GM12878 (cell line): ENCODE results near the gene CALY. TPM values are rescaled to one million over a fixed set of nuclear protein-coding genes. Genes with fewer than 3 reads are reported as not detected.
A peak's percentile ranks its signal among the peaks of the same experiment; 100 is the strongest.

ENCODE experiments used
- BHLHE40 ChIP-seq, 2 experiments: fragments of 450-650 bp in 1 of 2; IDR thresholded peaks; 2 replicates each; pipeline ENCODE4 v1.6.1; 2011 to 2017; ENCODE audit warnings: low read depth in 2 of 2, borderline replicate concordance in 1 of 2, improper control_type of control experiment in 1 of 2, low read length in 1 of 2, mild to moderate bottlenecking in 1 of 2
- CREB1 ChIP-seq: IDR thresholded peaks from 2 replicates; pipeline ENCODE4 v1.6.1; 2012; ENCODE audit warnings: low read depth, mild to moderate bottlenecking, inconsistent platforms
- CTCF ChIP-seq, 3 experiments: IDR thresholded peaks in 2 of 3; conservative IDR thresholded peaks in 1 of 3; 2 replicates each; pipeline ENCODE4 v1.5.1; 2011; ENCODE audit warnings: low read depth in 3 of 3, low read length in 3 of 3, mild to moderate bottlenecking in 3 of 3, control low read depth in 2 of 3, moderate library complexity in 2 of 3, inconsistent platforms in 1 of 3, mixed read lengths in 1 of 3; ENCODE audit not compliant: control insufficient read depth in 2 of 3, insufficient read depth in 1 of 3; ENCODE audit errors: extremely low read depth in 1 of 3
- ELK1 ChIP-seq: IDR thresholded peaks from 2 replicates; pipeline ENCODE4 v1.6.1; 2012; ENCODE audit warnings: low read depth, low read length, improper control_type of control experiment
- ESRRA ChIP-seq: IDR thresholded peaks from 2 replicates; pipeline ENCODE4 v1.6.1; 2012; ENCODE audit warnings: mild to moderate bottlenecking, low read length, improper control_type of control experiment
- EZH2 ChIP-seq: IDR thresholded peaks from 2 replicates; pipeline ENCODE4 v1.6.1; 2012; ENCODE audit warnings: low read depth, mild to moderate bottlenecking, control low read depth, inconsistent platforms, low read length, borderline replicate concordance; ENCODE audit not compliant: control insufficient read depth
- FOXK2 ChIP-seq: fragments of 450-650 bp; IDR thresholded peaks from 2 replicates; pipeline ENCODE4 v1.6.1; 2017; ENCODE audit warnings: mild to moderate bottlenecking, moderate library complexity
- GABPA ChIP-seq: IDR thresholded peaks from 2 replicates; pipeline ENCODE4 v1.6.1; 2014; ENCODE audit warnings: antibody characterized with exemption, low read depth, mild to moderate bottlenecking, inconsistent platforms
- GATAD2B ChIP-seq: fragments of 450-650 bp; conservative IDR thresholded peaks from 2 replicates; pipeline ENCODE4 v1.6.1; 2017; ENCODE audit warnings: low read depth, mild to moderate bottlenecking, moderate library complexity
- HDAC2 ChIP-seq: fragments of 200-600 bp; sonication (generic); IDR thresholded peaks from 2 replicates; pipeline ENCODE4 v1.6.1; 2017
- KDM1A ChIP-seq: fragments of 200-600 bp; sonication (generic); IDR thresholded peaks from 2 replicates; pipeline ENCODE4 v1.6.1; 2016; ENCODE audit warnings: borderline replicate concordance
- MYB ChIP-seq: fragments of 150-350 bp; IDR thresholded peaks from 2 replicates; pipeline ENCODE4 v1.6.1; 2014; ENCODE audit warnings: mild to moderate bottlenecking, low read depth, low read length, borderline replicate concordance
- NRF1 ChIP-seq: conservative IDR thresholded peaks from 2 replicates; pipeline ENCODE4 v1.6.1; 2011; ENCODE audit warnings: mild to moderate bottlenecking, low read depth, low read length, improper control_type of control experiment
- PAX5 ChIP-seq: IDR thresholded peaks from 2 replicates; pipeline ENCODE4 v1.6.1; 2011; ENCODE audit warnings: low read depth, low read length, borderline replicate concordance
- POLR2A ChIP-seq: IDR thresholded peaks from 2 replicates; pipeline ENCODE4 v1.6.1; 2011; ENCODE audit warnings: low read depth, mild to moderate bottlenecking, low read length
- POLR2AphosphoS2 ChIP-seq: IDR thresholded peaks from 2 replicates; pipeline ENCODE4 v1.6.1; 2011; ENCODE audit warnings: low read depth, mild to moderate bottlenecking, low read length, improper control_type of control experiment, moderate library complexity
- POLR2AphosphoS5 ChIP-seq: IDR thresholded peaks from 2 replicates; pipeline ENCODE4 v1.6.1; 2011; ENCODE audit warnings: mild to moderate bottlenecking, low read length, inconsistent platforms
- RAD51 ChIP-seq: fragments of 450-650 bp; IDR thresholded peaks from 2 replicates; pipeline ENCODE4 v1.6.1; 2016; ENCODE audit warnings: moderate library complexity, mild to moderate bottlenecking, inconsistent platforms
- RUNX3 ChIP-seq: IDR thresholded peaks from 2 replicates; pipeline ENCODE4 v1.6.1; 2012; ENCODE audit warnings: low read length, inconsistent platforms
- SMC3 ChIP-seq: IDR thresholded peaks from 2 replicates; pipeline ENCODE4 v1.6.1; 2011; ENCODE audit warnings: low read length, improper control_type of control experiment, borderline replicate concordance
- WRNIP1 ChIP-seq: IDR thresholded peaks from 2 replicates; pipeline ENCODE4 v1.6.1; 2011; ENCODE audit warnings: low read depth, low read length, improper control_type of control experiment, borderline replicate concordance
- ZBTB33 ChIP-seq: fragments of 450-650 bp; IDR thresholded peaks from 2 replicates; pipeline ENCODE4 v1.6.1; 2017; ENCODE audit warnings: mild to moderate bottlenecking
- ZBTB4 ChIP-seq: fragments of 450-650 bp; formaldehyde crosslinking; IDR thresholded peaks from 2 replicates; pipeline ENCODE4 v1.4.0; 2022; ENCODE audit warnings: mild to moderate bottlenecking, moderate library complexity
- ZNF207 ChIP-seq: fragments of 450-650 bp; IDR thresholded peaks from 2 replicates; pipeline ENCODE4 v1.6.1; 2014; ENCODE audit warnings: antibody characterized with exemption, mild to moderate bottlenecking, borderline replicate concordance
- polyA plus RNA-seq, 11 experiments: library from polyadenylated mRNA; depleted of rRNA in 4 of 11; unstranded in 6 of 11; stranded (reverse) in 5 of 11; fragments of >200 nt; fragmentation: Nextera tagmentation in 4 of 11; fragmentation: Illumina TruSeq in 1 of 11; extraction: Ambion mirVana in 4 of 11; extraction: Trizol in 1 of 11; gene quantifications; 1 replicate in 1 of 11; 2 replicates in 10 of 11; pipeline versions ENCODE4 v1.2.1 to v1.2.3, GENCODE V29; 2011 to 2016; ENCODE audit warnings: inconsistent platforms in 2 of 11, missing spikeins in 2 of 11, low read depth in 1 of 11
- total RNA-seq, 4 experiments: library from RNA; depleted of rRNA in 3 of 4; stranded (reverse); fragments of >200 nt in 3 of 4; fragmentation: Illumina TruSeq in 1 of 4; extraction: Trizol in 1 of 4; gene quantifications; 2 replicates each; pipeline versions ENCODE4 v1.2.1 to v1.2.3, GENCODE V29; 2013 to 2021

Gene CALY
- total and polyA plus RNA-seq, 10 of the 15 experiments (the other 5 are each of a cell fraction or from before 2014, with no cell fraction given): 0.07 TPM; not detected in 9

- TF ChIP-seq MYB (no peak), FOXK2 (no peak), EZH2 (no peak), PAX5 (no peak), GATAD2B (peak; percentile 91), POLR2AphosphoS2 (no peak; the same call in 1 of the 2 replicates), RUNX3 (no peak), POLR2AphosphoS5 (no peak; the same call in 1 of the 2 replicates), BHLHE40 (IDR thresholded peaks at IDR 0.05; ENCODE audit: borderline replicate concordance in 1 of 2, low read depth in 2 of 2, low read length in 1 of 2) (peak in 1 of 2 experiments; percentile 53; a peak in 1 of 4 replicates), ELK1 (no peak), ZNF207 (0 out of 2 replicates have a peak, but pooled peaks have one; percentile 78), ZBTB4 (CRISPR knock-in tag) (no peak), SMC3 (no peak), NRF1 (no peak), ZBTB33 (no peak), KDM1A (no peak), ESRRA (no peak), WRNIP1 (no peak), CTCF (IDR thresholded peaks at IDR 0.05 in 2 of 3, conservative IDR thresholded peaks at IDR 0.05 in 1 of 3; ENCODE audit: control insufficient read depth in 2 of 3, extremely low read depth in 1 of 3, insufficient read depth in 1 of 3, low read depth in 3 of 3, low read length in 3 of 3) (no peak), HDAC2 (no peak), GABPA (no peak), CREB1 (no peak), RAD51 (no peak), POLR2A (peak; percentile 64)
Observed at GRCh38 chr10:133379152-133379800, 42.6 kb upstream of the CALY start, which contains the start of gene PAOX (continued).
